IPS-18a (cell line): ENCODE measurements around the gene MMP12.
"Not testable (repeated sequence)": the region's sequence is repeated elsewhere in the genome, so short reads cannot be mapped to it uniquely, and the experiment has no call there.

Source experiments
- H3K27ac ChIP-seq: one replicate; pipeline ENCODE4 v1.5.1; 2013; ENCODE audit warnings: low read length
- H3K27me3 ChIP-seq: one replicate; pipeline ENCODE4 v1.6.1; 2013; ENCODE audit warnings: mild to moderate bottlenecking, low read length; ENCODE audit not compliant: control insufficient read depth, insufficient read depth
- H3K36me3 ChIP-seq: one replicate; pipeline ENCODE4 v1.6.1; 2013; ENCODE audit warnings: low read depth, low read length; ENCODE audit not compliant: control insufficient read depth
- H3K4me1 ChIP-seq: one replicate; pipeline ENCODE4 v1.6.1; 2013; ENCODE audit warnings: low read depth, low read length; ENCODE audit not compliant: control insufficient read depth
- H3K4me3 ChIP-seq: one replicate; pipeline ENCODE4 v1.5.1; 2013; ENCODE audit warnings: low read length
- H3K9ac ChIP-seq: one replicate; pipeline ENCODE4 v1.6.1; 2013; ENCODE audit warnings: mild to moderate bottlenecking, low read length, moderate library complexity
- H3K9me3 ChIP-seq: one replicate; pipeline ENCODE4 v1.6.1; 2013; ENCODE audit warnings: low read depth, low read length; ENCODE audit not compliant: control insufficient read depth

MMP12 gene

DNA sequence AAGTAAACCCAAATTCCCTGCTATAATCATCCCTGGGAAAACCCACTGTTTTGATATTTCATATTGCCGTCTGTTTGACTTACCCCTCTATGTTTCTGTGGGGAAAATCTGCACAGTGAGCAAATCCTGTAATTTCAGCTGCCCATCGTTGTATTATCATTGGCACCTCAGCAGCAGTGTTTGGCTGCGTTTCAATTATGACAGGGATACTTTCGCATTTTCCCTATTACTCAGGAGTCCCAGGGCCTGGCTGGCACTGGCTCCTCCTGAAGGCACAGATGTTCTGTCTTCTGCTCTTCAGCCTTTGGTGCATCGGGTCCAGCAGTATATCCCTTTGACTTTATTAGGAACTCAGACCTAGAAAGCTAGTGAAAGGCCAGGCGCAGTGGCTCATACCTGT, 12.2 kb upstream of the MMP12 start:
- H3K4me3 ChIP-seq = no peak overlapping the region
- H3K9me3 ChIP-seq = no peaks in the 10 kb centered on the region
- no peaks in the 10 kb centered on the region for H3K4me1 ChIP-seq
- no peaks in the 10 kb centered on the region for H3K36me3 ChIP-seq
- H3K27ac ChIP-seq = no peak overlapping the region
- H3K9ac ChIP-seq = no peak overlapping the region
- no peaks in the 10 kb centered on the region for H3K27me3 ChIP-seq

DNA sequence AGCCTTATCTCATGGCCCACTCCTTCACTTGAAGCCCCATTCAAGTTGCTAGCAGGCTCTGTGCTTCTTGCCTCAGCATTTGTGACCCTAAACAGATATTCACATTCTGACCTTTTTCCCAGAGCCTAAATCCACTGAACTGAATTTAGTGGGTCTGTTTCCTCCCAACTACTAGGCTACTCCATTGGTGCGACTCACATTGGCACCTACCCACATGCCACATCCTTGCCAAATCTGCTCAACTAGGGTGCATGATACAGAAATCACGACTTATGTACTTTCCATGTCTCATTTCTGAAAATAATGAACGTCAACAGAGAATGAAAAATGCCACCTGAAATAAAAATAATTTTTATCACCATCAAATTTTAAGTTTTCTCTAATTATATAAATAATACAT, 8.4 kb upstream of the MMP12 start:
- Histone ChIP-seq H3K9me3 (no peaks in the 10 kb centered on the region), H3K4me1 (no peaks in the 10 kb centered on the region), H3K27ac (no peak overlapping the region), H3K27me3 (no peaks in the 10 kb centered on the region), H3K4me3 (no peak overlapping the region), H3K9ac (no peak overlapping the region), H3K36me3 (no peaks in the 10 kb centered on the region)

DNA sequence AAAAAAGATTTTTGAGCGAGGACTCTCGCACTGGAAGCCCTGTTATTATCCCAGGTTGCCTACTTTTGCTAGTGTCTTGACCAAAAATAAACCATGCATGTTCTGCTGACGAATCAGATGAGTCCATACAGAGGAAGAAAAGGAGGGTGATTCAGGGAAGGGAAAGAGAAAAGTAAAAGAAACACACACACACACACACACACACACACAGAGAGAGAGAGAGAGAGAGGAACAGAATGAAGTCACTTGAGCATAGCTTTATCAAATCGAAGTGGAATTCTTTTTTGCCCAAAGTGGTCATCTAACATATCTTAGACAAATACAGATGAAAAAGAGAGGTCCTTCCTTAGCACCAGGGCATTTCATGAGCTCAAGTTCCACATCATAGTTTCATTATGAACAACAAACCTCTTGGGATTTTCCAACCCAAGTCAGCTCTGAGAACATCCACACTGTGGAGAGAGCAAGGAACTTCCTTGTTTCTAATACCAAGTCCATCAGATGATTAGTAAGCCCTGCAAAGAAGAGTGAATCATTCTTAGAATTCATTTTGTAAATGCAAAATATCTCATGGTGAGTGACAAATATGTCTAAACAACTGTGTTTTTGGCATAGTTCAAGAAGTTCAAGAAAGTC, 7.7 kb upstream of the MMP12 start:
- Histone ChIP-seq H3K27me3 (no peaks in the 10 kb centered on the region), H3K4me3 (no peak overlapping the region), H3K9me3 (no peaks in the 10 kb centered on the region), H3K4me1 (no peaks in the 10 kb centered on the region), H3K9ac (no peak overlapping the region), H3K36me3 (no peaks in the 10 kb centered on the region), H3K27ac (no peak overlapping the region)

DNA sequence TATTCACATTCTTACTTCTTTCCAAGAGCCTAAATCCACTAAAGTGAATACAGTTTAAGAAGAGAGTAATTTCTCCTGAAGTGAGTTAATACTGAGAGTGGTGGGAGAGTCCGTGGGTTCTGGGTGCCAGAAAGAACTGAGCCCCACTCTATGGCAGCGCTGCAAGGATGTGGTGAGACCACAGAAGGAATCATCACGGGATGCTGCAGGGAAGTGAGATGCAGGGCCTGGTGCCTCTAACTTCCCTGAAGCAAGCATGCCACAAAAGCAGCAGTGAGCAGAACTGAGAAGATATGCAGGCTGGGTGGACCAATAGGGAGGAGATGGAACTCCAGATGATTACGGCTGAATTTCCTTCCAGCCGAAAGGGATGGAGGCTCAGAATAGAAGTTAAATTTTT, 5.0 kb upstream of the MMP12 start:
- Histone ChIP-seq H3K9ac (no peak overlapping the region), H3K9me3 (no peaks in the 10 kb centered on the region), H3K36me3 (no peaks in the 10 kb centered on the region), H3K4me1 (no peaks in the 10 kb centered on the region), H3K4me3 (no peak overlapping the region), H3K27me3 (no peaks in the 10 kb centered on the region), H3K27ac (no peak overlapping the region)

DNA sequence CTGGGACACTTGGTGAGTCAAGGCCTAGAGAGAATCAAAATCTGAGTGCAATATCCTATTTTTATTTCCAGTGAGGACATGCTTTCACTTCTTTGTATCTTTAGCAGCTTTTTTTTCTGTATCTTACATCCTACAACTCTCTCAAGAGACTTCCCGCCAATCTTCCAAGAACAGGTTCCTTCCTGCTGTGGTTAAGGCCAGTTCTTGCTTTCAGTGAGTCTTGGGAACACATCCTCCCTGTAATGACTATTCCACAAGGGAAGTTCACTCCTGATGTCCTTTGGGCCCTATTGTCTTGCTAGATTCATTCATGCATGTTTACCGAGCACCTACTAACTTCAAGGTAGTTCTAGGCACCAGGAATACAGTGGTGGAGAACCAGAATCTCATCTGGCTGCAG, 3.8 kb upstream of the MMP12 start:
- H3K9ac ChIP-seq = no peak overlapping the region
- H3K27me3 ChIP-seq = no peaks in the 10 kb centered on the region
- no peak overlapping the region for H3K27ac ChIP-seq
- H3K4me3 ChIP-seq = no peak overlapping the region
- no peaks in the 10 kb centered on the region for H3K4me1 ChIP-seq
- no peaks in the 10 kb centered on the region for H3K36me3 ChIP-seq
- H3K9me3 ChIP-seq = no peaks in the 10 kb centered on the region

- not testable (repeated sequence) for H3K27ac ChIP-seq, H3K27me3 ChIP-seq, H3K4me3 ChIP-seq, H3K4me1 ChIP-seq, H3K36me3 ChIP-seq, H3K9ac ChIP-seq, H3K9me3 ChIP-seq
Measured at GRCh38 chr11:102869354-102869964, 5.3 kb downstream of the MMP12 start.

DNA sequence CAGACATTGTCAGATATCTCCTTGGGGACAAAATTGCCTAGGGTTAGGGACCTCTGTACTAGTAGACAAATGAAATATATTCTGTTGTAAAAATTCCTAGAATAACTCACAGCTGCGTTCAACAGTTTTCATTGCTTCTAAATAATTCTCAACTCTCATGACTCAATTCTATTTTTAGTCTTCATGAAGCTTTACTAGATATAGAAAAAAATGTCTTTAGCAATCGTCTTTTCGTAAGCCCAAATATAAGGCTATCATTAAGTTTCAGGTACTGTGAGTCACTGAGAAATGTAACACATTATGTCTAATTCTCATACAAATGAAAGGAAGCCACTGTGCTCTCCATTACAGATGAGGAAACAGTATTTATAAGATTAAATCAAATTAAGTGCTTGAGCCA, 6.4 kb downstream of the MMP12 start:
- Histone ChIP-seq H3K27me3 (no peaks in the 10 kb centered on the region), H3K4me3 (no peak overlapping the region), H3K9ac (no peak overlapping the region), H3K27ac (no peak overlapping the region), H3K36me3 (no peaks in the 10 kb centered on the region), H3K9me3 (no peaks in the 10 kb centered on the region), H3K4me1 (no peaks in the 10 kb centered on the region)

DNA sequence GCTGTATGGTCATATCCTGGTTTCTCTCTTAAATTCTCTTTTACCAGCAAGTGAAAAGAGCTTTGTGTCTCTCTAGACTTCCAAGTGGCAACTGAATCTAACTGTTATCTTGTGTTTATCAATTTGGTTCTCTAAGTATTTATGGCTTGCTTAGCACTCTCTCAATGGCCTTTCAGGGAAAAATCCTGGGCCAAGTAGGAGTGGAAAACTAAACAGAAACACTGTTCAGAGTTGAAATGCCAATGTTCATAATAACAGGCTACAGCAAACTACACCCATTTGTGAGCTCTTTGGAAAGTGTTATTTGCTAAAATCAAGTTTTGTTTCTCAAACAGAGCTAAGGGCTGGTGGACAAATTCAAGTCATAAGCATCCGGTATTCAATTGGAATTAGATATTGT, 10.1 kb downstream of the MMP12 start:
- Histone ChIP-seq H3K27me3 (no peaks in the 10 kb centered on the region), H3K4me1 (no peaks in the 10 kb centered on the region), H3K27ac (no peak overlapping the region), H3K4me3 (no peak overlapping the region), H3K9me3 (no peaks in the 10 kb centered on the region), H3K36me3 (no peaks in the 10 kb centered on the region), H3K9ac (no peak overlapping the region)

GRCh38 chr11:102853956-102854355, 20.8 kb downstream of the MMP12 start:
- Histone ChIP-seq H3K36me3 (no peaks in the 10 kb centered on the region), H3K4me3 (no peak overlapping the region), H3K27ac (no peak overlapping the region), H3K9ac (no peak overlapping the region), H3K9me3 (no peaks in the 10 kb centered on the region), H3K27me3 (no peaks in the 10 kb centered on the region), H3K4me1 (peaks cover 5% of the 10 kb centered on the region)

GRCh38 chr11:102853055-102853454, 21.7 kb downstream of the MMP12 start:
- no peak overlapping the region for H3K9ac ChIP-seq
- no peaks in the 10 kb centered on the region for H3K36me3 ChIP-seq
- no peaks in the 10 kb centered on the region for H3K9me3 ChIP-seq
- no peaks in the 10 kb centered on the region for H3K27me3 ChIP-seq
- H3K27ac ChIP-seq = no peak overlapping the region
- H3K4me3 ChIP-seq = no peak overlapping the region
- peaks cover 5% of the 10 kb centered on the region for H3K4me1 ChIP-seq

DNA sequence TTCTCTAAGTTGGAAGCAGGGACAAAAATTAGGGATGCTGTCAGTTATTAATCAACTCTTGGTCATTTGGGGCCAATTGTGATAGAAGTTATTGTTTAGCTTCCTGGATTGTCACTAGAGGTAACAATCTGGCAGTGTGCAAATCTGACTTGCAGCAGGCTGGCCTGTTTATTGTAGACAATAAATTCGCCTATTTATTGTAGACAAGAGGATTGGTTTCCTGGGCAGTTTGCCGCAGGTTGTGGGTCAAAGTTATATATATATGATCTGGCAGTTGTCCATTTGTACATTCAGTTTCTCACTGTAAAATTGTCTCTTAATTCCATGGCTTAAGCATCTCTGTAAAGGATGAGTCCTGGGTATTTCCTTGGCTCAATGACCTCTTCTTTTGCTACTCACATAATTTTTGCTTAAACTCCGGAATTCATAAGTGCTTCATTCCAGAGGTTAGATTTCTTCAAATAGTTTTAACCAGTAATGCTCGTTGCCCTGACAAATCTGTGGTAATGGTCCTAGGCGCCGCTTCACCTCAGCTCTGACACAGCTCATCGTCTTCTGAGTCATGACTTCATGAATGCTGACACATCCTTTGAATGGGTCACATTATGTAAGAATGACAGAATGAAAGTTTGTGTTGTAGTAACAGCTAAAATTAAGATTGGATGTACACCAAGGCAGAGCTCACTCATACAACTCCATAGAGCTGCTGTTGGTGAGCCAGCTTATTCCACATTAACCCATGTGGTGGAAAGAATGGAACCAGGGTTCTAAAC, 23.6 kb downstream of the MMP12 start:
- no peak overlapping the region for H3K27ac ChIP-seq
- no peaks in the 10 kb centered on the region for H3K9me3 ChIP-seq
- no peaks in the 10 kb centered on the region for H3K27me3 ChIP-seq
- H3K36me3 ChIP-seq = no peaks in the 10 kb centered on the region
- no peak overlapping the region for H3K4me3 ChIP-seq
- peaks cover 5% of the 10 kb centered on the region for H3K4me1 ChIP-seq
- H3K9ac ChIP-seq = no peak overlapping the region

DNA sequence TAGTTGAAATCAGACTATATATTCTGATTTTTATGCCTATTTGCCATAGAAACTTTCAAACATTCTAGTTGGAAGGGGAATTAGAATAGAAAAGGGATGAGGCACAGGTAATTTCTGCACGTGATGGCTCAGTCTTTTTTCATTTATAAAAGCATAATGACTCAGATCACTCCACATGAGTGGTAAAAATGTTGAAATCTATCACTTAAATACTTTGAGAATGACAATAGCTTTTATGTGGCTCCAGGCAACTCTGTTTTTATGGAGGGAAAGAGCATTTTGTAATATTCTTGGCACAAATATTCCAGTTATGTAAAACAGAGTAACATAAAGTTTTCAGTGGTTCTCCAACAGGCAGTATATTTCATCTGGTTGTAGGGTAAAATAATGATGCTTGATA, 25.5 kb downstream of the MMP12 start:
- Histone ChIP-seq H3K4me3 (no peak overlapping the region), H3K9ac (no peak overlapping the region), H3K4me1 (no peaks in the 10 kb centered on the region), H3K27me3 (no peaks in the 10 kb centered on the region), H3K9me3 (no peaks in the 10 kb centered on the region), H3K27ac (no peak overlapping the region), H3K36me3 (no peaks in the 10 kb centered on the region)
